ENCODE results near the gene LMF2. TPM values are rescaled to one million over a fixed set of nuclear protein-coding genes. Genes with fewer than 3 reads are reported as not detected.

The LMF2 gene
- total and polyA plus RNA-seq, 2 of the 8 experiments (the other 6 are each of a cell fraction or from before 2014, with no cell fraction given) = 34.3 to 62.9 TPM

DNA sequence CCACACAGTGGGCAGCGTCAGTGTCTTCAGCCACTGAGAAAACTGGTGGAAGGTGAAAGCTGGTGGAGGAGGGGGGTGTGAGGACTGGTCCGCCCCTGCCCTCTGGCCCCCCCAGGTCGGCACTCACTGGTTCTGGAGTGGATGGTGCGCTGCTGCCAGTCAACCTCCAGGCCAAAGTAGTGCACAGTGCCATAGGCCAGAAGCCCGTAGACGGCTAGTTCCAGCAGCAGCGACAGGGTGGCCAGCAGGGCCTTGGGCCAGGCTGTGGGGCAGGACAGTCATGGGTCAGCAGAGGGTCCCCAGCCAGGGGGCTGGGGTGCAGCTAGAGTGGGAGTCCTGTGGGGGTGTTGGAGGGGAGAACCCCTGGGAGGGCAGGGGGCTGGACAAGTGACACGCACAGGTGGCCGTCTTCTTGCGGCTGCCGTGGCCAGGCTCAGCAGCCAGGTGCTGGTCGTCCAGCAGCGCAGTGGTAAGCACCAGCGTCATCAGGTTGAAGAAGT is 2.2 kb downstream of the LMF2 start:
- H4K20me1 ChIP-seq (replicated peaks in 1 of 2; ENCODE audit: control insufficient read depth in 1 of 2, insufficient read depth in 2 of 2, low read length in 2 of 2) = peaks cover 0 to 18% of the 10 kb centered on the region in 2 experiments
- H2BK12ac ChIP-seq (ENCODE audit: low read depth, low read length) = no peak overlapping the region
- DNase-seq (ENCODE audit: low read depth in 1 of 2, low spot score in 2 of 2) = no peak
- H2AK5ac ChIP-seq (ENCODE audit: low read depth, low read length) = no peak overlapping the region
- no peak overlapping the region for H3K4me2 ChIP-seq (ENCODE audit: insufficient read depth in 1 of 2, low read depth in 2 of 2, low read length in 2 of 2)
- no peak overlapping the region for H2BK120ac ChIP-seq (replicated peaks; ENCODE audit: low read depth, low read length)
- FAIRE-seq = no peak
- H3K36me3 ChIP-seq (ENCODE audit: control insufficient read depth in 2 of 4, insufficient read depth in 4 of 4, low read length in 3 of 4) = peaks cover 0 to 15% (median 0%) of the 10 kb centered on the region in 4 experiments; a peak in 2 of 8 replicates
- no peak overlapping the region for H3K9ac ChIP-seq (replicated peaks in 1 of 4; ENCODE audit: extremely low read depth in 1 of 4, low read depth in 3 of 4, low read length in 3 of 4)
- no peak overlapping the region for H3K18ac ChIP-seq (ENCODE audit: extremely low read depth, low read length)
- no peak overlapping the region for H3K56ac ChIP-seq (replicated peaks; ENCODE audit: insufficient read length, low read depth, low read length)
- no peak overlapping the region for H4K91ac ChIP-seq (replicated peaks; ENCODE audit: insufficient read length, low read length)
- no peak overlapping the region for H2AFZ ChIP-seq (ENCODE audit: low read length)
- no peak overlapping the region for H3K4me3 ChIP-seq (ENCODE audit: extremely low read depth in 1 of 4, insufficient read depth in 2 of 4, low read depth in 3 of 4, low read length in 4 of 4)
- H3K27ac ChIP-seq (ENCODE audit: low read depth, low read length) = no peak overlapping the region
- no peak overlapping the region for H2BK20ac ChIP-seq (ENCODE audit: low read length)
- H2BK5ac ChIP-seq (ENCODE audit: low read depth, low read length) = no peak overlapping the region
- H3K9me3 ChIP-seq (ENCODE audit: insufficient read depth in 2 of 2, low read depth in 1 of 2, low read length in 1 of 2) = no peaks in the 10 kb centered on the region
- H3K27me3 ChIP-seq (replicated peaks in 1 of 4; ENCODE audit: control insufficient read depth in 3 of 4, extremely low read depth in 1 of 4, insufficient read depth in 3 of 4, low read length in 3 of 4) = no peaks in the 10 kb centered on the region
- no peak overlapping the region for H4K5ac ChIP-seq (ENCODE audit: insufficient read length, low read depth, low read length)
- no peak overlapping the region for H3K14ac ChIP-seq (ENCODE audit: insufficient read length)
- no peak overlapping the region for H3K23ac ChIP-seq (ENCODE audit: insufficient read length)
- WGBS, 2 experiments (ENCODE audit: extremely low coverage in 1 of 2, insufficient coverage in 1 of 2, insufficient read length in 1 of 2, insufficient replicate concordance in 2 of 2, low coverage in 1 of 2, low lambda C conversion rate in 2 of 2, missing lambda C conversion rate in 1 of 2) = 95% methylated on average over 14 of the region's 14 CpGs; no CpG with 5 or more reads in 1 of the 2 experiments
- peaks cover 2 to 8% (median 5%) of the 10 kb centered on the region in 4 experiments for H3K4me1 ChIP-seq (replicated peaks in 1 of 4; ENCODE audit: control insufficient read depth in 3 of 4, insufficient read depth in 4 of 4, low read length in 3 of 4)
- no peak overlapping the region for H3K4ac ChIP-seq (replicated peaks; ENCODE audit: insufficient read length, low read depth, low read length)
- ChIA-PET POLR2A (ENCODE audit: partially characterized antibody) (interaction anchor here (2.7 kb wide), 1 partner anchor 21 kb away, joined by 17 read pairs; the partner anchor contains the start of gene MIOX), CTCF (ENCODE audit: partially characterized antibody) (interaction anchor here (0.5 to 1.0 kb wide), 2 partner anchors 9 to 145 kb away, joined by 3 read pairs; no protein-coding TSS in a partner anchor)
- H4K8ac ChIP-seq (ENCODE audit: extremely low read depth, insufficient read depth, low read length) = no peak overlapping the region
- peaks cover 0 to 17% of the 10 kb centered on the region in 2 experiments; a peak in 2 of 4 replicates for H3K79me2 ChIP-seq (ENCODE audit: control insufficient read depth in 1 of 2, insufficient read depth in 2 of 2, low read length in 2 of 2)
- H2BK15ac ChIP-seq (ENCODE audit: low read length) = no peak overlapping the region
- peaks cover 11% of the 10 kb centered on the region; the same call in 1 of the 2 replicates for H3K23me2 ChIP-seq (ENCODE audit: low read depth, low read length)
- peaks cover 9% of the 10 kb centered on the region; the same call in 1 of the 2 replicates for H3K79me1 ChIP-seq (ENCODE audit: low read depth, low read length)
- no peak for TF ChIP-seq SUZ12 (IDR thresholded peaks at IDR 0.05; ENCODE audit: low read length)
- no peak for TF ChIP-seq KDM5A (IDR thresholded peaks at IDR 0.05; ENCODE audit: low read length)
- TF ChIP-seq RNF2 (IDR thresholded peaks at IDR 0.05; ENCODE audit: borderline replicate concordance, low read depth, low read length, missing control alignments, poor library complexity, severe bottlenecking) = no peak
- TF ChIP-seq TAF1 (IDR thresholded peaks at IDR 0.05; ENCODE audit: low read depth, low read length) = no peak
- no peak for TF ChIP-seq SIX5 (IDR thresholded peaks at IDR 0.05; ENCODE audit: low read depth, low read length)
- no peak for TF ChIP-seq POLR2A (IDR thresholded peaks at IDR 0.05; ENCODE audit: control extremely low read depth in 1 of 2, low read depth in 2 of 2, low read length in 2 of 2)
- no peak for TF ChIP-seq GTF2F1 (IDR thresholded peaks at IDR 0.05; ENCODE audit: borderline replicate concordance, low read depth, low read length)
- no peak for TF ChIP-seq CHD2 (IDR thresholded peaks at IDR 0.05; ENCODE audit: low read length)
- TF ChIP-seq SAP30 (IDR thresholded peaks at IDR 0.05; ENCODE audit: insufficient read depth, insufficient replicate concordance, low read length) = no peak
- no peak for TF ChIP-seq BACH1 (IDR thresholded peaks at IDR 0.05; ENCODE audit: low read length)

Data from H1 (cell line).